Fibroblast of villous mesenchyme (primary cell): ENCODE measurements around the gene MSMB. TPM values are rescaled to one million over a fixed set of nuclear protein-coding genes. Genes with fewer than 3 reads are reported as not detected.
"Not testable (repeated sequence)": the region's sequence is repeated elsewhere in the genome, so short reads cannot be mapped to it uniquely, and the experiment has no call there.

Experiments used
- DNase-seq: peaks from one replicate; pipeline ENCODE4 v3.0.0-alpha.2; 2010; ENCODE audit warnings: low read depth
- H3K4me3 ChIP-seq: 2 replicates; pipeline ENCODE4 v1.5.1; 2011; ENCODE audit warnings: low read depth, mild to moderate bottlenecking, low read length
- total RNA-seq: library from RNA; depleted of rRNA; stranded (reverse); fragments of >200 nt; gene quantifications from 2 replicates; pipeline ENCODE4 v1.2.3, GENCODE V29; 2012
- TF ChIP-seq, protein P1 (sequence below): IDR thresholded peaks from 2 replicates; pipeline ENCODE4 v1.5.1; 2012; ENCODE audit warnings: low read depth, mild to moderate bottlenecking, low read length; ENCODE audit not compliant: insufficient read depth

The MSMB gene
- total RNA-seq, 1 donor, result not detected

DNA sequence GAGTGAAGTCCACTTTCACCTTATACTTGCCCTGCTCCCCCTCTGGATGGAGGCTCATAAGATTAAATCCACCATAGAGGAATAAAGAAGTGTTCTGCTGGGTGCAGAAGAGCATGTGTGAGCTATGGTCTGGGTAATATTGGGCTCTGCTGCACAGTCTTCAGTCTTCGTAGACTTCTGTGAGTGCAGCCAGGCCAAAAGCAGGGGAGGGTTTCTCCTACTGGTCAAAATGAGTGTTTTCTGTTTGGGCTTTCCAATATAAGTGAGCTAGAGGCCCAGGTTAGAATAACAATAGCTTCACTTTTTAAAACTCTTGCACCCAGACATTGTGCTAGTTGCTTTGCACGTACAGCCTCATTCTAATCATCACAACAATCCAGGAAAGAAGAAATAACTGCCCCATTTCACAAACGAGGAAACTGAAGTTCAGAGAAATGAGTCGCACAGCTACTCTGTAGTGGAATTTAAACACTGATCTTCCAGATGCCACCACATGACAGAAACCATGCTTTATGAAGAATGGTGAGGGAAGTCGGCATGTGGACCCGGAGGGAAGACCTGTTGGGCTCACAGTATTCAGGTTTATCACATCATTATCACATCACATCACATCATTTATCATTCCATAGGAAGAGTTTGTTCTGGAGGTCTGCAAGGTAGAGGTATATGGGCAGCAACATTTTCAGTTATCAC, 23.8 kb upstream of the MSMB start:
- H3K4me3 ChIP-seq, result no peak overlapping the region
- no peak for DNase-seq
- TF ChIP-seq, protein P1, sequence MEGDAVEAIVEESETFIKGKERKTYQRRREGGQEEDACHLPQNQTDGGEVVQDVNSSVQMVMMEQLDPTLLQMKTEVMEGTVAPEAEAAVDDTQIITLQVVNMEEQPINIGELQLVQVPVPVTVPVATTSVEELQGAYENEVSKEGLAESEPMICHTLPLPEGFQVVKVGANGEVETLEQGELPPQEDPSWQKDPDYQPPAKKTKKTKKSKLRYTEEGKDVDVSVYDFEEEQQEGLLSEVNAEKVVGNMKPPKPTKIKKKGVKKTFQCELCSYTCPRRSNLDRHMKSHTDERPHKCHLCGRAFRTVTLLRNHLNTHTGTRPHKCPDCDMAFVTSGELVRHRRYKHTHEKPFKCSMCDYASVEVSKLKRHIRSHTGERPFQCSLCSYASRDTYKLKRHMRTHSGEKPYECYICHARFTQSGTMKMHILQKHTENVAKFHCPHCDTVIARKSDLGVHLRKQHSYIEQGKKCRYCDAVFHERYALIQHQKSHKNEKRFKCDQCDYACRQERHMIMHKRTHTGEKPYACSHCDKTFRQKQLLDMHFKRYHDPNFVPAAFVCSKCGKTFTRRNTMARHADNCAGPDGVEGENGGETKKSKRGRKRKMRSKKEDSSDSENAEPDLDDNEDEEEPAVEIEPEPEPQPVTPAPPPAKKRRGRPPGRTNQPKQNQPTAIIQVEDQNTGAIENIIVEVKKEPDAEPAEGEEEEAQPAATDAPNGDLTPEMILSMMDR, result no peak

DNA sequence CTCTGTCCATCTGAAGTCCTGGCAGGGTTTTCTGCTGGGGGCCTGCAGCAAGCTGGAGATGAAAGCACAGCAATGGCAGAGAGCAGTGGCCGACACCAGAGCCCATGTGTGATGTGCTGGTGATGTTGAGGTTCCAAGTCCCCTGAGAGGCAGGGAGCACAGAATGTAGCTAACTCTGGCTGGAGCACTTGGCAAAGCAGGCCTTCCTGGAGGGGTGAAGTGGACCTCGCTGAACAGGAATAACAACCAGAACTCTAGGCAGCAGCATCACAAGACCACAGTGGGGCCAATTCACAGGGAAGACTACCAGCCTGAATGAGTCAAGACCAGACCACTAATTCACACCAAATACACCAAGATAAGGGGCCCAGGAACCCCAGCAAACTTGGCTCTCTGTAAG, 22.8 kb upstream of the MSMB start:
- H3K4me3 ChIP-seq, result no peak overlapping the region
- TF ChIP-seq, protein P1, result no peak
- DNase-seq, result no peak

DNA sequence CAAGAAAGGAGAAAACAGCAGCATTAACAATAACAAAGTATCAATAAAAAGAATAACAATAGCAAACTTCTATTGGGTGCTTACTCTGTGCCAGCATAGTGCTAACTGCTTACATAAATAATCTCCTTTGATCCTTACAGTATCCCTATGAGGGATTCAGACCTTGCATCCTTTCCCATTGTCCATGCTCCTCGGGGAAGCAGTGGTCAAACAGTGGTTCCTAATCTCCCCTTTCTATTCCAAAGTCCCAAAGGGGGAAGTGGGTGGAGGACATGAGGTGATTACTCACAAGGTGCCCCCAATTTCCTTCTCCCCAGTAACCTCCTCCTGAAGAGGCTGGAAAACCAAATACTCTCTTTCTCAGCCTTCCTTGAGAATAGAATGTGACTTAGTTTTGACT, 22.0 kb upstream of the MSMB start:
- TF ChIP-seq, protein P1, result no peak
- DNase-seq, result no peak
- H3K4me3 ChIP-seq, result no peak overlapping the region

DNA sequence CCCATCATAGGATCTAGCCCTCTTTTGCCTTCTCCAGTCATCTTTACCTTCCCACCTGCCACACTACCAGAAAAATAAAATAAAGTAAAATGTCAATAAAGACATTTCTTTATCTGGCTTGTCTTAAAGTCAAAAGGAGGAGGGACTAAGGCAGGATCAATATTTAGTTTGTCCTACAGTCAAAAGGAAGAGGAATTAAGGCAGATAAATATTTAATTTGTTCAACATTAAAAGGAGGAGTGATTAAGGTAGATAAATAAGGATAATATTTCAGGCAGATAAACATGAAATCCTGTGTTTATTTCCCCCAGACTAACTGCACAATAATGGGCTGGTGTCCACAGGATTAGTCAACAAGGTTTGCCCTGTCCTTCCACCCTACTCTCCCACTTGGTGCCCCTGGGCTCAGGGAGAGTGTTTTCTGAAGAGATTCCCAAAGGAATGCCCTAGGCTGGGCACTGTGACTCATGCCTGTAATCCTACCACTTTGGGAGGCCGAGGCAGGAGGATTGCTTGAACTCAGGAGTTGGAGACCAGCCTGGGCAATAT, 18.3 kb upstream of the MSMB start:
- TF ChIP-seq, protein P1, result no peak
- DNase-seq, result no peak
- H3K4me3 ChIP-seq, result no peak overlapping the region

DNA sequence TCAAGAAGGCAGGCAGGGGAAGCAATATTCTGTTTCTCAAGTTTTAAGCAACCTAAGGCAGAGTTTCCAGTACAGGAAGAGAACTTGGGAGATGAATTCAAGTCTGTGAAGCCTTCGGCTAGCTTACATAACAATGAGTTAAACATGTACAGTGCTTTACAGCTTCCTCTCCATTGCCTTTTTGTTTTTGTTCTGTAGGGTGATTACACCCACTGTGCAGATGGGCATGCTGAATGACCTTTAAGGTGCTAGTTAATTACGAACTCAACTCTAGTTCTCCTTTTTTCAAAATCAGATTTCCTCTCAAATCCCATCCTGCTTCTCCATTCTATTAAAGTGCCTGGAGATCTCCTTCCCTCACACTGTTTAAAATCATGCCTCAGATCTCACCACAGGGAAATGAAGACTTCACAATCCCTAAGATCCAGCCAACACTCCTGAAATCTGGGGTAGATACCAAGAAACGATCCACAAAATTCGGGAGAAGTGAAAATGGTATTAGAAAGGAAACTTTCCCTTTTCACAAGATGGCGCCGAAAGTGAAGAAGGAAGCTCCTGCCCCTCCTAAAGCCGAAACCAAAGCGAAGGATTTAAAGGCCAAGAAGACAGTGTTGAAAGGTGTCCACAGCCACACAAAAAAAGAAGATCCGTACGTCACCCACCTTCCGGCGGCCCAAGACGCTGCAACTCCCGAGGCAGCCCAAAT, 16.8 kb upstream of the MSMB start:
- no peak overlapping the region for H3K4me3 ChIP-seq
- DNase-seq, result no peak
- TF ChIP-seq, protein P1, result no peak

DNA sequence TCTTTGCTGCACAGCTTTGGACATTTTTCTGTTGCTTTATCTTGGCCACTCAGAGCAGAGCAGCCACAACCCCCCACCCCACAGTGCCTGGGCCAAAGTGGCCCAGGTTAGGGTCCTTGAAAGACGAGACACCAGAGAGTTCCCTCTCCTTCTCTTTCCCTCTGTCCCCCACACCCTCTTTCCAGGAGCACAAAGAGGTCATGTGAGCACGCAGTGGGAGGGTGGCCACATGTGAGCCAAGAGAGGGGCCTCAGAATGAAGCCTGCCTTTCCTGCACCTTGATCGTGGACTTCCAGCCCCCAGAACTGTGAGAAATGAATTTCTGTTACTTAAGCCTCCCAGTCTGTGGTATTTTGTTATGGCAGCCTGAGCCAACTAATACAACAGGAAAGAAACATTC, 14.6 kb upstream of the MSMB start:
- H3K4me3 ChIP-seq, result no peak overlapping the region
- TF ChIP-seq, protein P1, result no peak
- no peak for DNase-seq

DNA sequence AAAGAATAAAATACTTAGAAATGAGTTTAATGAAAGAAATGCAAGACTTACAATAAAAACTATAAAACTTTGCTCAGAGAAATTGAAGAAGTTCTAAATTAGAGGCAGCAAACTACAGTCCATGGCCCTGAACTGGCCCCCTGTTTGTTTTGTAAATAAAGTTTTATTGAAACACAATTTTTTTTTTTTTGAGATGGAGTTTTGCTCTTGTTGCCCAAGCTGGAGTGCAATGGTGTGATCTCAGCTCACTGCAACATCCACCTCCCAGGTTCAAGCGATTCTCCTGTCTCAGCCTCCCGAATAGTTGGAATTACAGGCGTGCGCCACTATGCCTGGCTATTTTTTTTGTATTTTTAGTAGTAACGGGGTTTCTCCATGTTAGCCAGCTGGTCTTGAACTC, 11.9 kb upstream of the MSMB start:
- DNase-seq, H3K4me3 ChIP-seq: not testable (repeated sequence)
